ENCODE data around the gene LETM1.

GRCh38 chr4:1850276-1850675 is 5.7 kb downstream of the LETM1 start:
- TF ChIP-seq, protein P1, sequence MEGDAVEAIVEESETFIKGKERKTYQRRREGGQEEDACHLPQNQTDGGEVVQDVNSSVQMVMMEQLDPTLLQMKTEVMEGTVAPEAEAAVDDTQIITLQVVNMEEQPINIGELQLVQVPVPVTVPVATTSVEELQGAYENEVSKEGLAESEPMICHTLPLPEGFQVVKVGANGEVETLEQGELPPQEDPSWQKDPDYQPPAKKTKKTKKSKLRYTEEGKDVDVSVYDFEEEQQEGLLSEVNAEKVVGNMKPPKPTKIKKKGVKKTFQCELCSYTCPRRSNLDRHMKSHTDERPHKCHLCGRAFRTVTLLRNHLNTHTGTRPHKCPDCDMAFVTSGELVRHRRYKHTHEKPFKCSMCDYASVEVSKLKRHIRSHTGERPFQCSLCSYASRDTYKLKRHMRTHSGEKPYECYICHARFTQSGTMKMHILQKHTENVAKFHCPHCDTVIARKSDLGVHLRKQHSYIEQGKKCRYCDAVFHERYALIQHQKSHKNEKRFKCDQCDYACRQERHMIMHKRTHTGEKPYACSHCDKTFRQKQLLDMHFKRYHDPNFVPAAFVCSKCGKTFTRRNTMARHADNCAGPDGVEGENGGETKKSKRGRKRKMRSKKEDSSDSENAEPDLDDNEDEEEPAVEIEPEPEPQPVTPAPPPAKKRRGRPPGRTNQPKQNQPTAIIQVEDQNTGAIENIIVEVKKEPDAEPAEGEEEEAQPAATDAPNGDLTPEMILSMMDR (conservative IDR thresholded peaks at IDR 0.05; ENCODE audit: low read length) = no peak
- no peak for TF ChIP-seq EZH2phosphoT487 (IDR thresholded peaks at IDR 0.05; ENCODE audit: borderline replicate concordance, low read depth, low read length)

Measured in OCI-LY7 (cell line).